Prostate gland (tissue), 2 donors: ENCODE measurements around the gene CALML3. TPM values are rescaled to one million over a fixed set of nuclear protein-coding genes. Genes with fewer than 3 reads are reported as not detected.

Experiments used
- DNase-seq: peaks from one replicate; pipeline ENCODE4 v3.0.0-alpha.2; 2019; ENCODE audit warnings: low spot score
- H3K27ac ChIP-seq, 2 donors: fragments of 200-600 bp; sonication (generic); 2 replicates each; pipeline ENCODE4 v1.5.1; 2017 to 2019
- H3K27me3 ChIP-seq: fragments of 200-600 bp; sonication (generic); replicated peaks from 2 replicates; pipeline ENCODE4 v1.5.1; 2019; ENCODE audit not compliant: insufficient read depth
- H3K36me3 ChIP-seq, 2 donors: fragments of 200-600 bp; sonication (generic); 1 replicate in 1 of 2; 2 replicates in 1 of 2; pipeline versions ENCODE4 v1.5.1 to v1.8.1; 2017 to 2019
- H3K4me1 ChIP-seq: fragments of 200-600 bp; sonication (generic); replicated peaks from 2 replicates; pipeline ENCODE4 v1.5.1; 2019
- H3K4me3 ChIP-seq, 2 donors: fragments of 200-600 bp; sonication (generic); 2 replicates each; pipeline ENCODE4 v1.5.1; 2017 to 2019
- H3K9me3 ChIP-seq: fragments of 200-600 bp; sonication (generic); 2 replicates; pipeline ENCODE4 v1.5.1; 2017
- CTCF ChIP-seq, 4 experiments: fragments of 200-600 bp in 2 of 4; fragments of 450-650 bp in 2 of 4; sonication (generic) in 2 of 4; IDR thresholded peaks; 1 replicate in 3 of 4; 2 replicates in 1 of 4; pipeline ENCODE4 v1.5.1; 2016 to 2019; ENCODE audit warnings: antibody characterized with exemption in 4 of 4, mild to moderate bottlenecking in 2 of 4, moderate library complexity in 2 of 4
- POLR2A ChIP-seq: fragments of 450-650 bp; IDR thresholded peaks from one replicate; pipeline ENCODE4 v1.6.1; 2016; ENCODE audit warnings: antibody characterized with exemption, mild to moderate bottlenecking
- POLR2AphosphoS5 ChIP-seq: sonication (generic); formaldehyde crosslinking; IDR thresholded peaks from one replicate; pipeline ENCODE4 v1.6.1; 2017; ENCODE audit warnings: antibody characterized with exemption
- WGBS: methylation state at CpG from one replicate; pipeline ENCODE4 v1.1.5; 2018; 5-methylcytosine and 5-hydroxymethylcytosine counted together
- intact Hi-C: fragments of 100-400 bp; cut with DNase I; formaldehyde crosslinking; loops from one replicate; pipeline ENCODE4 v1.14.2; 2022
- total RNA-seq, 2 donors: library from RNA; depleted of rRNA; stranded (reverse); fragments of >200 nt; gene quantifications; one replicate each; pipeline ENCODE4 v1.1.0, GENCODE V29; 2016

CALML3 gene
- total RNA-seq, 2 donors from 2014 or later, result 1.6 to 8.0 TPM

- intact Hi-C loops, result loop anchor here (5.0 kb wide), 1 partner anchor 62 kb away; no protein-coding TSS in a partner anchor
- 82% methylated on average over 8 of the region's 11 CpGs for WGBS
- Histone ChIP-seq H3K36me3 (no peaks in the 10 kb centered on the region), H3K4me1 (no peaks in the 10 kb centered on the region), H3K27ac (peak overlapping the region in 1 of 2 donors; percentile 45), H3K9me3 (no peaks in the 10 kb centered on the region), H3K4me3 (no peak overlapping the region), H3K27me3 (no peaks in the 10 kb centered on the region)
- DNase-seq, result no peak
- TF ChIP-seq POLR2A (no peak), CTCF (IDR thresholded peaks at IDR 0.05) (no peak), POLR2AphosphoS5 (no peak)
Observed at GRCh38 chr10:5509691-5510090, 15.1 kb upstream of the CALML3 start.

DNA sequence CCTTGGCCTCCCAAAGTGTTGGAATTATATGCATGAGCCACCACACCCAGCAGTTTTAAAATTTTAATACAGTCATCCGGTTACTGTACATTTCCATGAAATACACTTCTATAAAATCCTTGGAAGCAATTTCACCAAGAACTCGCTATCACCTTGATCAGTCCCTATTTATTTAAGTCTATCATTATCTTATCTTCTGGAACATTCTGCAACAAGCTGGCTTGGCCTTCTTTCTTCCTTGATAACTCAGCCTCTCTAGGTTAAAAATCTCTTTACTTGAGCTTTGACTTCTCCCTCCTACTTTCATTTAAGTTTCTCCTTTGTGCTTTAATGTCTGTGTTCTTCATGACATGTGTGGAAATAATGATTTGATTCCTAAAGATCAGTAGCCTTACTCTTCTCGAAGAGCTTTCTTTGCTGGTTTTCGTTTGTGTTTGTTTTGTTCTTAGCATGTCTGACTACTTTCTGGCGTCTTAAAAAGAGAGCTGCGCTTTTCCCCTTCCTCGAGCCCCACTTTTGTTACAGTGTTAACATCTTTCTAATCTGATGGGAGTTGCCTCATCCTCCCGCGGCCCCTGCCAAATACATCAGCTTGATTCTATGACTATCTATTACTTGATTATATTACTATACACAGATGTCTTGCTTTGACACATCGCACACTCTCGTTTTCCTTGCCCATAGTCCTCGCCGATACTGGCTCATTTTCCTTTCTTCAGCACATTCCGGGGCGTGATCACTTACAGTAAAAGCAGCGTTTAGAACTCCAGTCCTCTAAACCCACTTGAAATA, 14.3 kb upstream of the CALML3 start:
- no peak overlapping the region for H3K4me3 ChIP-seq
- DNase-seq, result no peak
- no peaks in the 10 kb centered on the region for H3K36me3 ChIP-seq
- WGBS, result 40% methylated on average over 16 of the region's 16 CpGs
- no peak for TF ChIP-seq CTCF (IDR thresholded peaks at IDR 0.05)
- peak; percentile 23 for TF ChIP-seq POLR2AphosphoS5
- no peak for TF ChIP-seq POLR2A
- H3K27ac ChIP-seq, result peak overlapping the region; percentile 4 to 45
- no peaks in the 10 kb centered on the region for H3K27me3 ChIP-seq
- intact Hi-C loops, result loop anchor here (5.0 kb wide), 1 partner anchor 63 kb away; no protein-coding TSS in a partner anchor
- H3K4me1 ChIP-seq, result no peaks in the 10 kb centered on the region
- no peaks in the 10 kb centered on the region for H3K9me3 ChIP-seq

GRCh38 chr10:5511231-5511884, 13.4 kb upstream of the CALML3 start:
- no peak for TF ChIP-seq POLR2AphosphoS5
- no peak for TF ChIP-seq CTCF (IDR thresholded peaks at IDR 0.05)
- no peaks in the 10 kb centered on the region for H3K27me3 ChIP-seq
- no peak for DNase-seq

DNA sequence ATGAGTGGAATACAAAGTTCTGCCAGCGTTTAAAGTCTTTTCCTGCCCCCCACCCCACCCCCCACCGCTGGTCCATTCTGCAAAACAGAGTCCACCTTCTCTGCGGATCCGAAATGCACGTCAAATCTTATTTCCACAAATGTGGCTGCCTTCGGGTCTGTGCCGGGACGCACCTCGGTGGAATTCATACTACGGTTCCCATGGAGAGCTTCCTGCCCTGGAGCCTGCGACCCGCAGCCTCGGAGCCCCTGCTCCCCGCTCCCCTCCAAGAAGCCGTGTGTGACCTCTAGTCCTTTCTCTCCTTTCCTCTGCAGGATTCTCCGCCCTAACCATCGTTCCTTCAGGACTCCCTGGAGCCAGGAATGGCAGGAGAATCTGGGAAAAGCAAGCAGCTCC, 12.9 kb upstream of the CALML3 start:
- no peak for DNase-seq
- H3K4me1 ChIP-seq, result no peaks in the 10 kb centered on the region
- no peaks in the 10 kb centered on the region for H3K27me3 ChIP-seq
- TF ChIP-seq CTCF (IDR thresholded peaks at IDR 0.05) (no peak), POLR2A (no peak), POLR2AphosphoS5 (no peak)
- intact Hi-C loops, result loop anchor here (5.0 kb wide), 1 partner anchor 65 kb away; no protein-coding TSS in a partner anchor
- H3K27ac ChIP-seq, result no peak overlapping the region
- no peak overlapping the region for H3K4me3 ChIP-seq
- 98% methylated on average over 17 of the region's 17 CpGs for WGBS
- no peaks in the 10 kb centered on the region for H3K9me3 ChIP-seq
- no peaks in the 10 kb centered on the region for H3K36me3 ChIP-seq

More at GRCh38 chr10:5511231-5511884, 13.4 kb upstream of the CALML3 start:
- H3K4me1 ChIP-seq, result no peaks in the 10 kb centered on the region
- no peaks in the 10 kb centered on the region for H3K36me3 ChIP-seq
- 89% methylated on average over 32 of the region's 32 CpGs for WGBS
- intact Hi-C loops, result loop anchor here (5.0 kb wide), 1 partner anchor 64 kb away; no protein-coding TSS in a partner anchor
- no peak overlapping the region for H3K4me3 ChIP-seq
- H3K9me3 ChIP-seq, result no peaks in the 10 kb centered on the region
- H3K27ac ChIP-seq, result peak overlapping the region in 1 of 2 donors; percentile 45
